Glutamatergic neuron (in vitro differentiated cells): ENCODE results near the gene VKORC1. TPM values are rescaled to one million over a fixed set of nuclear protein-coding genes. Genes with fewer than 3 reads are reported as not detected.
A peak's percentile ranks its signal among the peaks of the same experiment; 100 is the strongest.

ENCODE experiments used
- DNase-seq: peaks from one replicate; pipeline ENCODE4 v3.0.0; 2022
- H3K27ac Mint-ChIP-seq: one replicate; pipeline ENCODE4 v1.8.0; 2020; ENCODE audit warnings: mild to moderate bottlenecking, mixed read lengths, inconsistent platforms; ENCODE audit not compliant: unreplicated experiment
- H3K27me3 Mint-ChIP-seq: one replicate; pipeline ENCODE4 v1.8.0; 2020; ENCODE audit warnings: mild to moderate bottlenecking, moderate library complexity, mixed read lengths, inconsistent platforms; ENCODE audit not compliant: unreplicated experiment
- H3K36me3 Mint-ChIP-seq: one replicate; pipeline ENCODE4 v1.8.0; 2020; ENCODE audit warnings: mild to moderate bottlenecking, mixed read lengths, inconsistent platforms; ENCODE audit not compliant: unreplicated experiment
- H3K4me1 Mint-ChIP-seq: one replicate; pipeline ENCODE4 v1.8.0; 2020; ENCODE audit warnings: mild to moderate bottlenecking, low read depth, mixed read lengths, inconsistent platforms; ENCODE audit not compliant: unreplicated experiment
- H3K4me3 Mint-ChIP-seq: one replicate; pipeline ENCODE4 v1.8.0; 2020; ENCODE audit warnings: mild to moderate bottlenecking, mixed read lengths, inconsistent platforms; ENCODE audit not compliant: unreplicated experiment
- H3K9me3 Mint-ChIP-seq: one replicate; pipeline ENCODE4 v1.8.0; 2020; ENCODE audit warnings: mild to moderate bottlenecking, moderate library complexity, mixed read lengths, inconsistent platforms; ENCODE audit not compliant: unreplicated experiment
- total RNA-seq: library from RNA; stranded (reverse); fragmentation: NEBNext Ultra II Directional; extraction: Animal tissue kit (Norgen Biotek cat#: 25700); gene quantifications from one replicate; pipeline ENCODE4 v1.2.1, GENCODE V29; 2021; ENCODE audit not compliant: unreplicated experiment
- TF ChIP-seq, protein P1 (sequence below): fragments of 200-600 bp; sonication (generic); IDR thresholded peaks from one replicate; pipeline ENCODE4 v1.5.0; 2021; ENCODE audit not compliant: partially characterized antibody, unreplicated experiment

Gene VKORC1
- total RNA-seq, 1 donor from 2014 or later, result 152 TPM

DNA sequence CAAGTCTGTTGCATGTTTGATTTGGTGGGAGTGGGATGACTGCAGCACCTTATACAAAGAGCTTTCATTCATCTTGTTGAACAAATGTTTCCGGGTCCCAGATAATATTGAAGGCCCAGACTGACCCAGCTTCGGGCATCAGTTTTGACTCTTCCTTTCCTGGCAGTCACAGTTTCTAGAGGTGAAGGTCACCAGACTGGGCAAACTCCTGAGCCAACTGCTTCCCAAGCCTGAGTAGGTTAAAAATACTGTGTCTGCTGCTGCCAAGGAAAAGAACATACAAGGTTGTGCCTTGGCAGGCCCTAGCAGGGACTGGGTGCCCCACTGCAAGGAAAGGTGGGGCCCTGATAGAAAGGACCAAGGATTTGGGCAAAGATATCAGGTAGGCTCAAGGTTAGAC is 18.1 kb upstream of the VKORC1 start:
- DNase-seq, result no peak
- H3K27ac Mint-ChIP-seq, result no peak overlapping the region
- no peak overlapping the region for H3K4me3 Mint-ChIP-seq
- H3K9me3 Mint-ChIP-seq, result peaks cover 9% of the 10 kb centered on the region
- TF ChIP-seq, protein P1, sequence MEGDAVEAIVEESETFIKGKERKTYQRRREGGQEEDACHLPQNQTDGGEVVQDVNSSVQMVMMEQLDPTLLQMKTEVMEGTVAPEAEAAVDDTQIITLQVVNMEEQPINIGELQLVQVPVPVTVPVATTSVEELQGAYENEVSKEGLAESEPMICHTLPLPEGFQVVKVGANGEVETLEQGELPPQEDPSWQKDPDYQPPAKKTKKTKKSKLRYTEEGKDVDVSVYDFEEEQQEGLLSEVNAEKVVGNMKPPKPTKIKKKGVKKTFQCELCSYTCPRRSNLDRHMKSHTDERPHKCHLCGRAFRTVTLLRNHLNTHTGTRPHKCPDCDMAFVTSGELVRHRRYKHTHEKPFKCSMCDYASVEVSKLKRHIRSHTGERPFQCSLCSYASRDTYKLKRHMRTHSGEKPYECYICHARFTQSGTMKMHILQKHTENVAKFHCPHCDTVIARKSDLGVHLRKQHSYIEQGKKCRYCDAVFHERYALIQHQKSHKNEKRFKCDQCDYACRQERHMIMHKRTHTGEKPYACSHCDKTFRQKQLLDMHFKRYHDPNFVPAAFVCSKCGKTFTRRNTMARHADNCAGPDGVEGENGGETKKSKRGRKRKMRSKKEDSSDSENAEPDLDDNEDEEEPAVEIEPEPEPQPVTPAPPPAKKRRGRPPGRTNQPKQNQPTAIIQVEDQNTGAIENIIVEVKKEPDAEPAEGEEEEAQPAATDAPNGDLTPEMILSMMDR, result no peak
- peaks cover 3% of the 10 kb centered on the region for H3K27me3 Mint-ChIP-seq
- H3K36me3 Mint-ChIP-seq, result no peaks in the 10 kb centered on the region
- peaks cover 6% of the 10 kb centered on the region for H3K4me1 Mint-ChIP-seq

DNA sequence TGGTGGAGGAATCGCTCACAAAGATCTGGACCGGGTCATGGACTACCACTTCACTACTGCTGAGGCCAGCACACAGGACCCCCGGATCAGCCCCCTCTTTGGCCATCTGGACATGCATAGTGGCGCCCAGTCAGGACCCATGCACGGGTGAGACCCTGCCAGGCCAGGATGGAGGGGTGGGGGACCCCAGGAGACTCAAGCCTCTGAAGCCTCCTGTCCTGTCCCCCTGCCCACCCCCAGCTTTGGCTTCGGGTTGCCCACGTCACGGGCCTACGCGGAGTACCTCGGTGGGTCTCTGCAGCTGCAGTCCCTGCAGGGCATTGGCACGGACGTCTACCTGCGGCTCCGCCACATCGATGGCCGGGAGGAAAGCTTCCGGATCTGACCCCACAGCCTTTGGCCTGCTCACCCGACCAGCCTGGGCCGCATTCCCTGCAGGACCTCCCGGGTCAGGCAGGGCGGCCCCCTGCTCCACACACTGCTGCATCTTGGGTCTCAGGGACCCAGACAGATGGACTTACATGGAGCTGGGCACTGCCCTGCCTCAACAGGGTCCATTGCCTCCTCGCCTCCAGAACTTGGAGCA is 17.4 kb upstream of the VKORC1 start:
- DNase-seq, result no peak
- peaks cover 13% of the 10 kb centered on the region for H3K9me3 Mint-ChIP-seq
- peaks cover 8% of the 10 kb centered on the region for H3K27me3 Mint-ChIP-seq
- H3K4me1 Mint-ChIP-seq, result peaks cover 11% of the 10 kb centered on the region
- H3K27ac Mint-ChIP-seq, result no peak overlapping the region
- H3K4me3 Mint-ChIP-seq, result no peak overlapping the region
- TF ChIP-seq, protein P1, result no peak
- H3K36me3 Mint-ChIP-seq, result no peaks in the 10 kb centered on the region

DNA sequence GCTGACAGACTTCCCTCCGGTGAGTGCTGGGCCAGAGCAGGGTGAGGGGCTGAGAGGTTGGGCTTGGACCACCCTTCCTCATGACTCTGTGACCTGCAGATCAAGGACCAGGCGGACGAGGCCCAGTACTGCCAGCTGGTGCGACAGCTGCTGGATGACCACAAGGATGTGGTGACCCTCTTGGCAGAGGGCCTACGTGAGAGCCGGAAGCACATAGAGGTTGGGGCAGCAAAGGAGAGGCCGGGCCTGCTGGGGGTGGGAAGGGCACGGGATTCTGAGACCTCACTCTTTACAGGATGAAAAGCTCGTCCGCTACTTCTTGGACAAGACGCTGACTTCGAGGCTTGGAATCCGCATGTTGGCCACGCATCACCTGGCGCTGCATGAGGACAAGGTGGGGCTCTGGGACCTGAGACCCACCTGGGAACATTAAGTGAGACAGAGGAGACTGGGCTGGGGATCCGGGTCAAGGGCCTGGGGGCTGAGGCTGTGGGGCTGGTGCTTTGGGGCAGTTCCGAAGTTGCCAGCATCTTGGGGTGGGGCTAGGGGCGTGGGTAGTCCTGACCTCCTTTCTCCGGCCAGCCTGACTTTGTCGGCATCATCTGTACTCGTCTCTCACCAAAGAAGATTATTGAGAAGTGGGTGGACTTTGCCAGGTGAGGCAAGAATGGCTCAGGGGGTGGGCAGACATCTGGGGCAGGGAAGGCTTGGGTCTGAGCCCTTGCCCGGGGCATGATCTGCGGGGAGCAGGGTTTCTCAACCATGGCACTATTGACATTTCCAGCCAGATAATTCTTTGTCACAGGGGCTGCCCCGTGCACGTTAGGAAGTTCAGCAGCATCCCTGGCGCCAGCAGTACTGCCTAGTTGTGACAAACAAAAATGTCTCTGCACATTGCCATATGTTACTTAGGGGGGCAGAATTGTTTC is 15.8 kb upstream of the VKORC1 start:
- TF ChIP-seq, protein P1, result no peak
- no peak for DNase-seq
- no peaks in the 10 kb centered on the region for H3K36me3 Mint-ChIP-seq
- peaks cover 11% of the 10 kb centered on the region for H3K4me1 Mint-ChIP-seq
- H3K4me3 Mint-ChIP-seq, result peak overlapping the region; percentile 83
- H3K27ac Mint-ChIP-seq, result peak overlapping the region; percentile 17
- peaks cover 8% of the 10 kb centered on the region for H3K27me3 Mint-ChIP-seq
- H3K9me3 Mint-ChIP-seq, result peaks cover 13% of the 10 kb centered on the region

DNA sequence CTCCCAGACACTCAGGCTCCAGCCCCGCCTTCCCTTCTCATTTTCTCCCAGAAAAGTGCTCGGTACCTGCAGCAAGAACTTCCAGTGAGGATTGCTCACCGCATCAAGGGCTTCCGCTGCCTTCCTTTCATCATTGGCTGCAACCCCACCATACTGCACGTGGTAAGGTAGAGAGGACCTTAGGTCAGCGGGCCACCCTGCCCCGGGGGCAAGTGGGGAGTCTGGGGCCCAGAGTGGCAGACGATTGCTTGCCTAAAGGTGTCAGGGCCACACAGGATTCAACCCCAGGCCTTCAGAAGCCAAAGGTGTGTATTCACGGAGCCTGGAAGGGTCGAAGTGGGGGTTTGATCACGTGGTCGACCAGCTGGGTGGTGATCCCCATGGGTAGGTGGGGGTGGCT is 15.0 kb upstream of the VKORC1 start:
- Mint-ChIP-seq H3K27me3 (peaks cover 8% of the 10 kb centered on the region), H3K27ac (peak overlapping the region; percentile 59), H3K9me3 (peaks cover 13% of the 10 kb centered on the region), H3K4me3 (peak overlapping the region; percentile 83), H3K4me1 (peaks cover 11% of the 10 kb centered on the region), H3K36me3 (no peaks in the 10 kb centered on the region)
- no peak for DNase-seq
- TF ChIP-seq, protein P1, result no peak
